22Rv1 (cell line): ENCODE data around the gene GLRA3.
A peak's percentile ranks its signal among the peaks of the same experiment; 100 is the strongest.

Source experiments
- H3K27ac ChIP-seq: fragments of 450-650 bp; 2 replicates; pipeline ENCODE4 v1.5.1; 2017
- CTCF ChIP-seq: fragments of 450-650 bp; IDR thresholded peaks from 2 replicates; pipeline ENCODE4 v1.5.1; 2017; ENCODE audit warnings: mild to moderate bottlenecking
- ZFX ChIP-seq: fragments of 450-650 bp; IDR thresholded peaks from 2 replicates; pipeline ENCODE4 v1.6.1; 2017; ENCODE audit warnings: antibody characterized with exemption, borderline replicate concordance

Gene GLRA3

GRCh38 chr4:174626342-174627008 is 202.6 kb downstream of the GLRA3 start:
- TF ChIP-seq CTCF (no peak), ZFX (no peak)
- peak overlapping the region; percentile 58 for H3K27ac ChIP-seq

GRCh38 chr4:174616661-174617060 is 212.4 kb downstream of the GLRA3 start:
- no peak overlapping the region for H3K27ac ChIP-seq
- TF ChIP-seq CTCF (no peak), ZFX (no peak)

- no peak overlapping the region for H3K27ac ChIP-seq
- TF ChIP-seq ZFX (no peak), CTCF (no peak)
These were observed 215.1 kb downstream of the GLRA3 start for GRCh38 chr4:174613979-174614378.

- TF ChIP-seq CTCF (no peak), ZFX (no peak)
- H3K27ac ChIP-seq: no peak overlapping the region
These were observed 217.3 kb downstream of the GLRA3 start for GRCh38 chr4:174611792-174612191.

GRCh38 chr4:174607792-174608191 is 221.3 kb downstream of the GLRA3 start:
- no peak for TF ChIP-seq ZFX
- no peak for TF ChIP-seq CTCF
- no peak overlapping the region for H3K27ac ChIP-seq

GRCh38 chr4:174604198-174604597 is 224.8 kb downstream of the GLRA3 start:
- TF ChIP-seq ZFX (no peak), CTCF (no peak)

GRCh38 chr4:174600391-174600790 is 228.7 kb downstream of the GLRA3 start:
- no peak for TF ChIP-seq ZFX
- TF ChIP-seq CTCF: no peak
- H3K27ac ChIP-seq: no peak overlapping the region

More at GRCh38 chr4:174604198-174604597, 224.8 kb downstream of the GLRA3 start:
- H3K27ac ChIP-seq: no peak overlapping the region
